SU-DHL-6 (cell line): ENCODE results near the gene TAB2.

Experiments used
- H2AFZ ChIP-seq: fragments of 200-600 bp; sonication (generic); 2 replicates; pipeline ENCODE4 v1.6.1; 2014; ENCODE audit warnings: low read depth, mild to moderate bottlenecking, moderate library complexity, mixed read lengths, antibody characterized with exemption, low read length; ENCODE audit not compliant: severe bottlenecking
- H3F3A ChIP-seq: fragments of 200-600 bp; shearing (Covaris generic); 2 replicates; pipeline ENCODE4 v1.6.0; 2016; ENCODE audit warnings: antibody characterized with exemption, mild to moderate bottlenecking; ENCODE audit not compliant: insufficient read depth
- H3K27ac ChIP-seq: fragments of 200-600 bp; sonication (generic); 2 replicates; pipeline ENCODE4 v1.5.1; 2016; ENCODE audit warnings: low read depth, mild to moderate bottlenecking, low read length, moderate library complexity, mixed read lengths
- H3K27me3 ChIP-seq: fragments of 200-600 bp; sonication (generic), shearing (Covaris generic); 2 replicates; pipeline ENCODE4 v1.6.0; 2014; ENCODE audit warnings: mild to moderate bottlenecking, low read length
- H3K36me3 ChIP-seq: fragments of 200-600 bp; sonication (generic); 2 replicates; pipeline ENCODE4 v1.6.1; 2014; ENCODE audit warnings: mild to moderate bottlenecking, low read length, mixed read lengths
- H3K4me2 ChIP-seq: fragments of 300-600, 200-600 bp; shearing (Covaris generic), sonication (generic); 2 replicates; pipeline ENCODE4 v1.6.0; 2014; ENCODE audit warnings: low read length, low read depth, mild to moderate bottlenecking; ENCODE audit not compliant: poor library complexity, severe bottlenecking
- H3K4me3 ChIP-seq: fragments of 200-600 bp; sonication (generic); 2 replicates; pipeline ENCODE4 v1.5.1; 2014; ENCODE audit warnings: antibody characterized with exemption, low read length, mild to moderate bottlenecking, mixed read lengths; ENCODE audit not compliant: insufficient read depth, poor library complexity, severe bottlenecking
- H3K79me2 ChIP-seq: fragments of 200-600 bp; sonication (generic); 2 replicates; pipeline ENCODE4 v1.6.1; 2014; ENCODE audit warnings: mild to moderate bottlenecking, low read length, moderate library complexity; ENCODE audit not compliant: insufficient read depth
- H3K9ac ChIP-seq: fragments of 200-600 bp; sonication (generic); 2 replicates; pipeline ENCODE4 v1.7.0; 2014; ENCODE audit warnings: mild to moderate bottlenecking, low read length
- H3K9me2 ChIP-seq: fragments of 200-600 bp; sonication (generic); replicated peaks from 2 replicates; pipeline ENCODE4 v1.6.1; 2014; ENCODE audit warnings: low read length; ENCODE audit not compliant: insufficient read depth
- H3K9me3 ChIP-seq: fragments of 200-600 bp; sonication (generic); 2 replicates; pipeline ENCODE4 v1.6.1; 2014; ENCODE audit warnings: low read length, mixed read lengths; ENCODE audit not compliant: insufficient read depth
- H4K20me1 ChIP-seq: fragments of 200-600 bp; sonication (generic); 2 replicates; pipeline ENCODE4 v1.6.1; 2014; ENCODE audit warnings: low read depth, mild to moderate bottlenecking, antibody characterized with exemption, low read length, moderate library complexity, mixed read lengths
- CTCF ChIP-seq: fragments of 200-600 bp; sonication (generic); IDR thresholded peaks from one replicate; pipeline ENCODE4 v1.5.1; 2017; ENCODE audit warnings: antibody characterized with exemption, mild to moderate bottlenecking, low read length, moderate library complexity; ENCODE audit not compliant: insufficient read depth, poor library complexity, severe bottlenecking
- EZH2phosphoT487 ChIP-seq: fragments of 200-600 bp; sonication (generic), shearing (Covaris generic); conservative IDR thresholded peaks from 2 replicates; pipeline ENCODE4 v1.6.1; 2018; ENCODE audit warnings: mild to moderate bottlenecking, antibody characterized with exemption, low read length, moderate library complexity, mixed read lengths

The TAB2 gene

GRCh38 chr6:149335924-149336608, 18.6 kb downstream of the TAB2 start:
- Histone ChIP-seq H3K9me3 (no peaks in the 10 kb centered on the region), H3K9me2 (no peaks in the 10 kb centered on the region), H3K36me3 (no peaks in the 10 kb centered on the region), H3K27ac (no peak overlapping the region), H3K9ac (no peak overlapping the region), H3K4me3 (no peak overlapping the region), H3F3A (no peaks in the 10 kb centered on the region), H4K20me1 (peaks cover 70% of the 10 kb centered on the region), H2AFZ (no peak overlapping the region), H3K79me2 (peaks cover 96% of the 10 kb centered on the region), H3K27me3 (no peaks in the 10 kb centered on the region), H3K4me2 (no peak overlapping the region)
- TF ChIP-seq CTCF (no peak), EZH2phosphoT487 (no peak)

- H2AFZ ChIP-seq = no peak overlapping the region
- no peaks in the 10 kb centered on the region for H3K9me3 ChIP-seq
- no peaks in the 10 kb centered on the region for H3K9me2 ChIP-seq
- H3K4me2 ChIP-seq = no peak overlapping the region
- TF ChIP-seq CTCF (no peak), EZH2phosphoT487 (no peak)
- no peaks in the 10 kb centered on the region for H3K36me3 ChIP-seq
- no peak overlapping the region for H3K9ac ChIP-seq
- no peaks in the 10 kb centered on the region for H3K27me3 ChIP-seq
- peaks cover 69% of the 10 kb centered on the region for H4K20me1 ChIP-seq
- H3K27ac ChIP-seq = no peak overlapping the region
- H3K4me3 ChIP-seq = no peak overlapping the region
- peaks cover 96% of the 10 kb centered on the region for H3K79me2 ChIP-seq
- no peaks in the 10 kb centered on the region for H3F3A ChIP-seq
Observed at GRCh38 chr6:149336609-149336928, 19.1 kb downstream of the TAB2 start.

GRCh38 chr6:149337320-149337719, 19.8 kb downstream of the TAB2 start:
- no peak overlapping the region for H3K27ac ChIP-seq

More at GRCh38 chr6:149337320-149337719, 19.8 kb downstream of the TAB2 start:
- Histone ChIP-seq H3K9me2 (no peaks in the 10 kb centered on the region), H3K9me3 (no peaks in the 10 kb centered on the region), H3K36me3 (no peaks in the 10 kb centered on the region), H3K79me2 (peaks cover 96% of the 10 kb centered on the region), H3K4me2 (no peak overlapping the region), H3F3A (no peaks in the 10 kb centered on the region; the same call in 1 of the 2 replicates), H4K20me1 (peaks cover 63% of the 10 kb centered on the region), H3K9ac (no peak overlapping the region), H3K4me3 (no peak overlapping the region), H2AFZ (no peak overlapping the region), H3K27me3 (no peaks in the 10 kb centered on the region)
- TF ChIP-seq CTCF (no peak), EZH2phosphoT487 (no peak)
